Duodenal mucosa (tissue), 2 donors: ENCODE measurements around the gene CERK.
"Not testable (repeated sequence)": the region's sequence is repeated elsewhere in the genome, so short reads cannot be mapped to it uniquely, and the experiment has no call there.

Experiments used
- H3K27ac ChIP-seq: one replicate; pipeline ENCODE4 v1.7.0; 2013; ENCODE audit warnings: low read depth, low read length
- H3K27me3 ChIP-seq, 2 donors: one replicate each; pipeline ENCODE4 v1.7.0; 2013; ENCODE audit warnings: low read length in 2 of 2, control low read depth in 1 of 2; ENCODE audit not compliant: insufficient read depth in 2 of 2, control insufficient read depth in 1 of 2
- H3K36me3 ChIP-seq, 2 donors: one replicate each; pipeline ENCODE4 v1.7.0; 2013; ENCODE audit warnings: low read length in 2 of 2, control low read depth in 1 of 2; ENCODE audit not compliant: insufficient read depth in 2 of 2, control insufficient read depth in 1 of 2
- H3K4me1 ChIP-seq, 2 donors: one replicate each; pipeline ENCODE4 v1.7.0; 2013; ENCODE audit warnings: low read length in 2 of 2, control low read depth in 1 of 2; ENCODE audit not compliant: insufficient read depth in 2 of 2, control insufficient read depth in 1 of 2
- H3K4me3 ChIP-seq, 2 donors: one replicate each; pipeline ENCODE4 v1.7.0; 2013; ENCODE audit warnings: low read length in 2 of 2, low read depth in 1 of 2
- H3K9ac ChIP-seq, 2 donors: one replicate each; pipeline ENCODE4 v1.7.0; 2013; ENCODE audit warnings: low read length in 2 of 2, low read depth in 1 of 2
- H3K9me3 ChIP-seq, 2 donors: one replicate each; pipeline ENCODE4 v1.7.0; 2013; ENCODE audit warnings: low read length in 2 of 2, control low read depth in 1 of 2; ENCODE audit not compliant: control insufficient read depth in 1 of 2

The CERK gene

GRCh38 chr22:46652081-46652846 lies 85.8 kb downstream of the CERK start:
- peak overlapping the region in 1 of 2 donors; percentile 10 for H3K9ac ChIP-seq
- H3K9me3 ChIP-seq = no peaks in the 10 kb centered on the region
- peaks cover 48 to 54% of the 10 kb centered on the region in 2 donors for H3K4me1 ChIP-seq
- H3K27me3 ChIP-seq = no peaks in the 10 kb centered on the region
- H3K4me3 ChIP-seq = peak overlapping the region in 1 of 2 donors; percentile 51
- no peak overlapping the region for H3K27ac ChIP-seq
- H3K36me3 ChIP-seq = no peaks in the 10 kb centered on the region

- peaks cover 52 to 62% of the 10 kb centered on the region in 2 donors for H3K4me1 ChIP-seq
- H3K27ac ChIP-seq = no peak overlapping the region
- H3K4me3 ChIP-seq = no peak overlapping the region
- H3K36me3 ChIP-seq = no peaks in the 10 kb centered on the region
- no peaks in the 10 kb centered on the region for H3K27me3 ChIP-seq
- H3K9me3 ChIP-seq = no peaks in the 10 kb centered on the region
- no peak overlapping the region for H3K9ac ChIP-seq
Measured at GRCh38 chr22:46651316-46651715, 86.7 kb downstream of the CERK start.

- no peaks in the 10 kb centered on the region for H3K36me3 ChIP-seq
Measured at GRCh38 chr22:46650078-46650810, 87.8 kb downstream of the CERK start.

GRCh38 chr22:46649141-46650077 lies 88.6 kb downstream of the CERK start:
- Histone ChIP-seq H3K4me3 (peak overlapping the region in 1 of 2 donors; percentile 18), H3K36me3 (no peaks in the 10 kb centered on the region), H3K4me1 (peaks cover 62 to 73% of the 10 kb centered on the region in 2 donors), H3K27me3 (no peaks in the 10 kb centered on the region), H3K9ac (no peak overlapping the region), H3K27ac (peak overlapping the region; percentile 22), H3K9me3 (no peaks in the 10 kb centered on the region)

More at GRCh38 chr22:46650078-46650810, 87.8 kb downstream of the CERK start:
- peak overlapping the region; percentile 22 for H3K27ac ChIP-seq
- peaks cover 59 to 73% of the 10 kb centered on the region in 2 donors for H3K4me1 ChIP-seq
- no peaks in the 10 kb centered on the region for H3K27me3 ChIP-seq
- no peaks in the 10 kb centered on the region for H3K9me3 ChIP-seq
- no peak overlapping the region for H3K4me3 ChIP-seq
- peak overlapping the region in 1 of 2 donors; percentile 1 for H3K9ac ChIP-seq

GRCh38 chr22:46648225-46648820 lies 89.7 kb downstream of the CERK start:
- H3K4me3 ChIP-seq, H3K27me3 ChIP-seq: not testable (repeated sequence)

GRCh38 chr22:46646531-46647215 lies 91.4 kb downstream of the CERK start:
- H3K9me3 ChIP-seq = no peaks in the 10 kb centered on the region

More at GRCh38 chr22:46648225-46648820, 89.7 kb downstream of the CERK start:
- not testable (repeated sequence) for H3K36me3 ChIP-seq, H3K9me3 ChIP-seq, H3K9ac ChIP-seq, H3K27ac ChIP-seq
- H3K4me1 ChIP-seq = peaks cover 56 to 68% of the 10 kb centered on the region in 2 donors

GRCh38 chr22:46642840-46643480 lies 95.1 kb downstream of the CERK start:
- H3K9ac ChIP-seq, H3K9me3 ChIP-seq, H3K27me3 ChIP-seq, H3K27ac ChIP-seq, H3K4me3 ChIP-seq: not testable (repeated sequence)
- Histone ChIP-seq H3K4me1 (peaks cover 42 to 47% of the 10 kb centered on the region in 2 donors), H3K36me3 (peaks cover 4 to 28% of the 10 kb centered on the region in 2 donors)

More at GRCh38 chr22:46646531-46647215, 91.4 kb downstream of the CERK start:
- peaks cover 42 to 52% of the 10 kb centered on the region in 2 donors for H3K4me1 ChIP-seq
- peaks cover 0 to 4% of the 10 kb centered on the region in 2 donors for H3K36me3 ChIP-seq
- peak overlapping the region in 1 of 2 donors; percentile 38 for H3K9ac ChIP-seq
- H3K4me3 ChIP-seq = peak overlapping the region in 1 of 2 donors; percentile 36
- no peaks in the 10 kb centered on the region for H3K27me3 ChIP-seq
- peak overlapping the region; percentile 26 for H3K27ac ChIP-seq

- no peak overlapping the region for H3K9ac ChIP-seq
- no peaks in the 10 kb centered on the region for H3K9me3 ChIP-seq
- no peak overlapping the region for H3K4me3 ChIP-seq
- H3K27me3 ChIP-seq = no peaks in the 10 kb centered on the region
- peaks cover 4 to 28% of the 10 kb centered on the region in 2 donors for H3K36me3 ChIP-seq
- no peak overlapping the region for H3K27ac ChIP-seq
- peaks cover 31 to 41% of the 10 kb centered on the region in 2 donors for H3K4me1 ChIP-seq
Measured at GRCh38 chr22:46641811-46642266, 96.2 kb downstream of the CERK start.
